Subcutaneous adipose tissue (tissue), 4 donors: ENCODE data around the gene KLF13. TPM values are rescaled to one million over a fixed set of nuclear protein-coding genes. Genes with fewer than 3 reads are reported as not detected.

Source experiments
- CTCF ChIP-seq: fragments of 450-650 bp; IDR thresholded peaks from one replicate; pipeline ENCODE4 v1.5.1; 2016; ENCODE audit warnings: low read depth, mild to moderate bottlenecking, control low read depth, antibody characterized with exemption, moderate library complexity
- total RNA-seq, 4 donors: library from RNA; depleted of rRNA; stranded (reverse); fragments of >200 nt; gene quantifications; one replicate each; pipeline ENCODE4 v1.1.0, GENCODE V29; 2016

The KLF13 gene
- total RNA-seq, 4 donors from 2014 or later, result 35.2 to 99.0 (median 56.1) TPM

DNA sequence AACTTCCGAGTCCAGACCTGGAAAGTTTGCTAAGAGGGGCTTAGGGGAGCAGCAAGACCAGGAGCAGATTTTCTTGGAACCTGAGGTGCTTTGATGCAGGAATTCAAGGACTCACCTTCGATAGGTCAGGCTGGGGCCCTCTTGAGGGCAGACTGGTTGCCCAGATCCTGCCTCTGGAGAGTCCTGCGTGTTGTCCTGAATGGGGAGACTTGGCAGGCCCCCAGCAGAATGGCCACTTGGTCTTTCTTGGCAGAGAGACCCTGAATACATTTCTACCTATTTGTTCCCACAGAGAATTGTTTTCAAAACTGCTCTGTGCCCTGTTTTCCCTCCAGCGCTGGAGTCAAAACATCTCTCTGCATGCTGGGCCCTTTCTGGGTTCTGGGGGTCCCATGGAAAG is 4.2 kb downstream of the KLF13 start:
- TF ChIP-seq CTCF, result no peak

DNA sequence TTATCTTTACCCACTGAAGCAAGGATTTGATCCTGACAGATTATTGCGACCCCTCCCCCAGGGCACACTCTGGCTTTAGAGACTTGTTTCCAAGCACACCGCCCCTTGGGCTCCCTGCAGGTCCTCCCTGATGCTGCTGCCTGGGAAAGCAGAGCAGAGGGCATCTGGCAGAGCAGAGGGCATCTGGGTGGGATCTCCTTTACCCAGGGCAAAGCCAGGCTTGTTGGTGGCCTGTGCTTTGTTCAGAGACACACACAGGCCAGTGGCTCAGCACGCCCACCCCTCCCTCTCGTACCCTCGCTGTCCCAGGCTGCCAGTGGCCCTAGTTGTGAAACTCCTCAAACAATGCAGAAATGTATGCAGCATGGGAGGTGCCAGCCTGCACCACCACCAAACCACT is 4.8 kb downstream of the KLF13 start:
- TF ChIP-seq CTCF, result no peak

DNA sequence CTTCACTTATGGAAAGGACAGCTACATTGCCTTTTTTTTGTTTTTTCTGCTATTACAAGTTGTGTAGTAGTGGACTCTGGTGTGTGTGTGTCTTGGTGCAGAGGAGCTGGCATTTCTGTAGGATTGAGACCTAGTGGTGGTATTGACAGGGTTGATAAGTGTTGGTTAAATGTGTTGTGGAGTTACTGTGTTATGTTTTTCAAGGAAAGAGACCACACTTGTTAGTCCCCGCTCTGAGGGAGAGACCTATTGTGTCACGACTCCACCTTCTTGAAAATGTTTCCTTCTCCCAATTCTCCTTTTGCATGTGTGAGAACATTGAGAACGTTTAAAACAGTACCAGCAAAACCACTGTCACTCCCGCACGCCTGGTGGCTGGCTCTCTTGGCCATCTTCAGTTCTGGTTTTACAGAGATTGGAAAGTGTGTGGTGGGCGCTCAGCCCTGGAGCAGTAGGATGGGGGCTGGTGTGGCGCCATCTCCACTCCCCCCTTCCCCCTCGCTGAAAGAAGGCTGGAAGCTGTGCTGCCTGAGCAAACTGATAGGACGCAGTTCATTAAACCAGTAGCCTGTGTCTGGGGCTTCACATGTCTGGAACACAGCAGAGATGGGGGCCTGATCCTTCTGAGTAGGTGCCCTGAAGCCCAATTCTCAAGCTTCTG is 5.5 kb downstream of the KLF13 start:
- TF ChIP-seq CTCF, result no peak

DNA sequence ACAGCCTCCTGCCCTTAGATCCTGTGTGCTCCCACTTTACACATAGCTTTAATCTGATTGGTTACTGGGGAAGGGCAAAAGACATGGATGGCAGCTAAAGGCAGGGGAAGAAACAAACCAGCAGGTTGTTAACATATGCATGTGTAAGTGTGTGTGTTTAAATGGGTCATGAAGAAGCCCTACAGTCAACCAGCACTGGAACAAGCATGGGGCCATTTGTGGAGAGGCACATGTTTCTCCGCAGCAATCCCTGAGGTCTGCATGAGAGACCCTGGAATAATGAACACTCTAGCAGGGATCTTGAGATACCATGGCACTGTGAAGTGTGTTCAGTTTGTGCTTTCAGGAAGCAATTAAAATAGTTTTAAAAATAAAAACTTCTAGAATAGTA is 6.0 kb downstream of the KLF13 start:
- TF ChIP-seq CTCF, result no peak

DNA sequence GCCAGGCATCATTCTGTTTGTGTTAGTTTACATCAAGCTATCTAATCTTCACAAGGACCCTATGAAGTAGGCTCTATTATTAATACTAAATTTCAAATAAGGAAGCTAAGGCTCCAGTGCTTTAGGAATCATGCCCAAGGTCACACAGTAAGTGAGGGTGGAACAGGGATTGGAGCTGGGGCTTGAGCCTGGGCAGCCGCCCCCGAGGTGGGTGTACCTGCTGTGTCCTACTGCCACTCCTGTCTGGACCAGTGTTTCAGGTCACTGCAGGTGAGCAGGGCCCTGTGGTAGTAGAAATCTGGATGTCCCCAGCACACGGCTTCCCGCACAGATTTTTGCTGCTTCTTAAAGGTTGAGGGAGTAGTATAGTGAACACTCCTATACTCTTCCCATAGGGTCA is 6.5 kb downstream of the KLF13 start:
- TF ChIP-seq CTCF, result no peak

DNA sequence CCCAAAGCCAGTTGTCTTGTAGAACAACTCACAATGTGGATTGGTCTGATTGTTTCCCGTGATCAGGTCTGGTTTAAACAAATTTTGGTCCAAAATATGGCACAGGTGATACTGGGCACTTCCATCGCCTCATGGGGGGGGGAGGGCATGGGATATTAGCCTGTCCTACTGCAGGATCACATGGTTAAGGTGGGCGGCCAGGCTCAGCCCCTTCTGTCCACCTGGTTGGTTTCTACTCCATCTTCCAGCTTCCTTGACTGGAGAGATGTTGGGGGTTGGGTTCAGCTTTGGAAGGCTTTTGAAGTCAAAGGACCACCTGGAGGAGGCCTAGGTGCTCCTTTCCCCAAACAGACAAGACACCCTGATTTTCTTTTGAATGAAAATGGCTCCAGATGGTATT is 7.2 kb downstream of the KLF13 start:
- TF ChIP-seq CTCF, result no peak

DNA sequence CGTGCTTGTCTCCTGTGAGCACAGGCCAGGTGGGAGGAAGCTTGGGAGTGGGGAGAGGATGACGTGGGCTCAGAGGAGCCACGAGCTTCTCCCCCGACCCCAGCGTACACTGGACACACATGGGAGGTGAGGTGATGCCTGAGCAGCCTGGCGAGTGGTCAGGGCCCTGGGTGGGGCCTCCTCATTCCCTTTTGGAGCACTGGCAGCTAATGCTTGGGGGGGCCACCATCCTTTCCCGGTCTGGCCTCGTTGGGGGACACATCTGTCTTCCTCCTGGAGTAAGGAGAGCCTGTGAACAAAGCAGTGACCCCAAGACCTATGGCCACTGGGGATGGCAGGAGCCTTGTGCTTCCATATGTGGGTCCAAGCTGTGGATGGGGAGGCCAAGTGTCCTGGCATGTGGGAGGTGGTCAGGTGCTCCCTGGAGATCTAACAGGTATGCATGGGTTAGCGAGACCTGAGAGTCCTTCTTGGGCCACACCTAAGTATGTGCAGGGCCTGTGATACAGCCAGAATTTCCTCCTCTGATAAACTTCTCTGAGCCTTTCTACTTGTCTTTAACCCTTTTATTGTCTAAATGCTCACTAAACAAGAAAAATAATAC is 9.5 kb downstream of the KLF13 start:
- no peak for TF ChIP-seq CTCF
